B cell (primary cell): Measurements from ENCODE around the gene FKBP7. TPM values are rescaled to one million over a fixed set of nuclear protein-coding genes. Genes with fewer than 3 reads are reported as not detected.

ENCODE experiments used
- ATAC-seq: fragments of 200-7000 bp; cut with Tn5 transposase; one replicate; pipeline ENCODE4 v1.10.0; 2021; ENCODE audit warnings: low read depth, mild to moderate bottlenecking, moderate number of reproducible peaks, moderate library complexity
- CTCF ChIA-PET: fragments of 350-600 bp; sonication (Branson Sonifier 250); formaldehyde crosslinking; loops from one replicate; lab custom pipeline; 2021; ENCODE audit warnings: antibody characterized with exemption, inconsistent platforms; lab: Charles Lee
- POLR2A ChIA-PET: fragments of 350-600 bp; sonication (Branson Sonifier 250); formaldehyde crosslinking; loops from one replicate; lab custom pipeline; 2021; ENCODE audit warnings: antibody characterized with exemption; lab: Charles Lee
- DNase-seq: peaks from one replicate; pipeline ENCODE4 v3.0.0; 2013
- H2AFZ ChIP-seq: 2 replicates; pipeline ENCODE4 v1.6.1; 2012; ENCODE audit warnings: mild to moderate bottlenecking, low read depth, low read length; ENCODE audit not compliant: insufficient read depth, poor library complexity, severe bottlenecking
- H3K27ac ChIP-seq, 2 donors: 1 replicate in 1 of 2; 2 replicates in 1 of 2; pipeline ENCODE4 v1.5.1; 2012 to 2013; ENCODE audit warnings: low read length in 2 of 2, mild to moderate bottlenecking in 2 of 2, moderate library complexity in 1 of 2
- H3K27me3 ChIP-seq, 4 experiments: fragments of 200-600 bp in 1 of 4; sonication (generic) in 1 of 4; replicated peaks in 1 of 4; 1 replicate in 2 of 4; 2 replicates in 2 of 4; pipeline versions ENCODE4 v1.6.1 to v1.7.0; 2013 to 2016; ENCODE audit warnings: low read length in 3 of 4, mild to moderate bottlenecking in 2 of 4, mixed read lengths in 1 of 4, moderate library complexity in 1 of 4; ENCODE audit not compliant: insufficient read depth in 4 of 4, control insufficient read depth in 3 of 4; ENCODE audit errors: control extremely low read depth in 1 of 4
- H3K36me3 ChIP-seq, 2 experiments: replicated peaks in 1 of 2; 1 replicate in 1 of 2; 2 replicates in 1 of 2; pipeline versions ENCODE4 v1.6.1 to v1.7.1; 2013; ENCODE audit warnings: low read length in 1 of 2; ENCODE audit not compliant: insufficient read depth in 2 of 2, control insufficient read depth in 1 of 2; ENCODE audit errors: control extremely low read depth in 1 of 2, extremely low read depth in 1 of 2
- H3K4me1 ChIP-seq, 2 donors: fragments of 200-600 bp in 1 of 2; sonication (generic) in 1 of 2; 1 replicate in 1 of 2; 2 replicates in 1 of 2; pipeline versions ENCODE4 v1.5.1 to v1.6.1; 2013 to 2017; ENCODE audit warnings: low read length in 2 of 2; ENCODE audit not compliant: control insufficient read depth in 2 of 2, insufficient read depth in 2 of 2
- H3K4me2 ChIP-seq: replicated peaks from 2 replicates; pipeline ENCODE3; 2012; ENCODE audit warnings: mild to moderate bottlenecking, low read depth, low read length; ENCODE audit not compliant: poor library complexity, severe bottlenecking
- H3K4me3 ChIP-seq, 5 experiments: fragments of 200-600 bp in 1 of 5; sonication (generic) in 1 of 5; 1 replicate in 3 of 5; 2 replicates in 2 of 5; pipeline versions ENCODE4 v1.5.1 to v1.7.0; 2011 to 2016; ENCODE audit warnings: low read length in 4 of 5, mild to moderate bottlenecking in 4 of 5, low read depth in 2 of 5, control low read depth in 1 of 5, moderate library complexity in 1 of 5; ENCODE audit not compliant: insufficient read depth in 1 of 5; ENCODE audit errors: control extremely low read depth in 1 of 5, extremely low read depth in 1 of 5
- H3K79me2 ChIP-seq: fragments of 200-600 bp; sonication (generic); one replicate; pipeline ENCODE4 v1.6.0; 2016; ENCODE audit warnings: low read length; ENCODE audit not compliant: control insufficient read depth, insufficient read depth
- H3K9ac ChIP-seq: fragments of 200-600 bp; sonication (generic); 2 replicates; pipeline ENCODE4 v1.6.1; 2017; ENCODE audit warnings: mild to moderate bottlenecking, low read length, moderate library complexity
- H3K9me3 ChIP-seq, 3 donors: one replicate each; pipeline versions ENCODE4 v1.6.1 to v1.7.1; 2013; ENCODE audit warnings: low read length in 2 of 3; ENCODE audit not compliant: control insufficient read depth in 2 of 3, insufficient read depth in 1 of 3; ENCODE audit errors: control extremely low read depth in 1 of 3
- H4K20me1 ChIP-seq: 2 replicates; pipeline ENCODE4 v1.6.0; 2012; ENCODE audit warnings: mild to moderate bottlenecking, low read length; ENCODE audit not compliant: insufficient read depth, control insufficient read depth, poor library complexity, severe bottlenecking
- H3K27ac Mint-ChIP-seq: one replicate; pipeline ENCODE4 v1.8.0; 2021; ENCODE audit warnings: mixed read lengths
- H3K27me3 Mint-ChIP-seq: one replicate; pipeline ENCODE4 v1.8.0; 2021; ENCODE audit warnings: mixed read lengths
- H3K4me1 Mint-ChIP-seq: one replicate; pipeline ENCODE4 v1.8.0; 2021; ENCODE audit warnings: mixed read lengths
- H3K4me3 Mint-ChIP-seq: one replicate; pipeline ENCODE4 v1.8.0; 2021; ENCODE audit warnings: mixed read lengths
- H3K9me3 Mint-ChIP-seq: one replicate; pipeline ENCODE4 v1.8.0; 2022; ENCODE audit warnings: mixed read lengths; ENCODE audit not compliant: insufficient read depth
- CTCF ChIP-seq: fragments of 200-600 bp; IDR thresholded peaks from one replicate; pipeline ENCODE4 v1.8.0; 2022; ENCODE audit warnings: antibody characterized with exemption, mild to moderate bottlenecking
- EZH2 ChIP-seq: IDR thresholded peaks from 2 replicates; pipeline ENCODE4 v1.6.1; 2012; ENCODE audit warnings: borderline replicate concordance, low read depth, mild to moderate bottlenecking, moderate library complexity, low read length; ENCODE audit not compliant: insufficient read depth, poor library complexity, severe bottlenecking
- WGBS: methylation state at CpG from one replicate; pipeline ENCODE4 v1.1.5; 2013; ENCODE audit warnings: missing lambda C conversion rate; ENCODE audit not compliant: insufficient coverage; 5-methylcytosine and 5-hydroxymethylcytosine counted together
- intact Hi-C: fragments of 100-400 bp; cut with micrococcal nuclease; formaldehyde crosslinking; loops from one replicate; pipeline ENCODE4 v1.10.0; 2022
- polyA plus RNA-seq: library from polyadenylated mRNA; depleted of rRNA; stranded (reverse); fragments of >200 nt; gene quantifications from 2 replicates; pipeline ENCODE4 v1.2.3, GENCODE V29; 2012
- total RNA-seq, 2 donors: library from RNA; stranded (reverse); fragments of 120-200 nt in 1 of 2; gene quantifications; 1 replicate in 1 of 2; 2 replicates in 1 of 2; pipeline versions ENCODE4 v1.2.3 to v1.2.4, GENCODE V29; 2013 to 2022

FKBP7 gene
- total and polyA plus RNA-seq, 2 donors (not counting 1 experiment from before 2014, with no cell fraction given) = 0.39 to 0.97 TPM

- ATAC-seq (no peak), DNase-seq (no peak)
- H3K9ac ChIP-seq = no peak overlapping the region
- Mint-ChIP-seq H3K27me3 (no peaks in the 10 kb centered on the region), H3K9me3 (peaks cover 8% of the 10 kb centered on the region), H3K4me1 (no peaks in the 10 kb centered on the region), H3K4me3 (no peak overlapping the region), H3K27ac (no peak overlapping the region)
- no peaks in the 10 kb centered on the region for H3K79me2 ChIP-seq
- H3K4me3 ChIP-seq = no peak overlapping the region
- 100% methylated on average over 2 of the region's 3 CpGs for WGBS
- H2AFZ ChIP-seq = no peak overlapping the region
- H3K27me3 ChIP-seq = no peaks in the 10 kb centered on the region
- no peak overlapping the region for H3K27ac ChIP-seq
- intact Hi-C loops = no loop called here
- ChIA-PET CTCF (interaction anchor here (7.5 kb wide), 1 partner anchor 8 kb away, joined by 37 read pairs; no protein-coding TSS in a partner anchor), POLR2A (no interaction called here)
- peaks cover 2 to 3% (median 2%) of the 10 kb centered on the region in 3 donors for H3K9me3 ChIP-seq
- H3K36me3 ChIP-seq = peaks cover 0 to 5% of the 10 kb centered on the region in 2 experiments
- no peak for TF ChIP-seq EZH2
- TF ChIP-seq CTCF = no peak
- H3K4me2 ChIP-seq = no peak overlapping the region
- no peaks in the 10 kb centered on the region for H4K20me1 ChIP-seq
- no peaks in the 10 kb centered on the region for H3K4me1 ChIP-seq
These were observed 56.3 kb downstream of the FKBP7 start for GRCh38 chr2:178422097-178422496.

GRCh38 chr2:178420463-178420999 lies 57.9 kb downstream of the FKBP7 start:
- ATAC-seq (no peak), DNase-seq (no peak)
- Histone ChIP-seq H3K4me3 (no peak overlapping the region), H3K4me2 (no peak overlapping the region), H3K9me3 (peaks cover 0 to 2% (median 2%) of the 10 kb centered on the region in 3 donors), H3K4me1 (no peaks in the 10 kb centered on the region), H3K9ac (no peak overlapping the region), H3K27me3 (no peaks in the 10 kb centered on the region), H2AFZ (no peak overlapping the region), H4K20me1 (no peaks in the 10 kb centered on the region), H3K79me2 (no peaks in the 10 kb centered on the region), H3K27ac (no peak overlapping the region), H3K36me3 (no peaks in the 10 kb centered on the region)
- POLR2A ChIA-PET = no interaction called here
- 17% methylated on average over 1 of the region's 1 CpG for WGBS
- Mint-ChIP-seq H3K4me3 (no peak overlapping the region), H3K27ac (no peak overlapping the region), H3K9me3 (peaks cover 4% of the 10 kb centered on the region), H3K4me1 (no peaks in the 10 kb centered on the region), H3K27me3 (no peaks in the 10 kb centered on the region)
- CTCF ChIA-PET = interaction anchor here (0.8 to 9.6 kb wide), 2 partner anchors 24 to 30 kb away, joined by 3 to 126 read pairs; no protein-coding TSS in a partner anchor
- no peak for TF ChIP-seq EZH2
- no peak for TF ChIP-seq CTCF
- intact Hi-C loops = no loop called here
